HepG2 (cell line): Measurements from ENCODE around the gene FGFR1OP2. TPM values are rescaled to one million over a fixed set of nuclear protein-coding genes. Genes with fewer than 3 reads are reported as not detected.

Source experiments
- ATAC-seq: fragments of 200-7000 bp; cut with Tn5 transposase; 3 replicates; pipeline ENCODE4 v1.9.1; 2020; ENCODE audit warnings: mild to moderate bottlenecking, moderate library complexity
- BruUV-seq: library from RNA; stranded (reverse); fragments of 400-500 nt; replicated peaks from 2 replicates; lab custom pipeline; 2021; lab: Mats Ljungman, UMichigan
- CTCF ChIA-PET: fragments of 300-600 bp; formaldehyde crosslinking; extraction: SDS; loops from one replicate; lab custom pipeline; 2021; ENCODE audit warnings: low total read pairs, inconsistent platforms, low intra/inter-chr PET ratio; lab: Yijun Ruan, JAX
- POLR2A ChIA-PET: fragments of 350-600 bp; sonication (Branson Sonifier 250); formaldehyde crosslinking; loops from one replicate; lab custom pipeline; 2020; ENCODE audit warnings: antibody characterized with exemption, inconsistent platforms; lab: Yijun Ruan, JAX
- DNase-seq: peaks from one replicate; pipeline ENCODE4 v3.0.0-alpha.2; 2015; ENCODE audit warnings: low spot score
- FAIRE-seq: peaks from 3 replicates; lab custom pipeline; 2011; peaks lifted over from hg19 to GRCh38; lab: Jason Lieb, UNC
- H2AFZ ChIP-seq: one replicate; pipeline ENCODE4 v1.6.1; 2011; ENCODE audit warnings: low read length, inconsistent platforms
- H3K27ac ChIP-seq: fragments of 300-600 bp; 3 replicates; pipeline ENCODE4 v1.8.0; 2011; ENCODE audit warnings: mixed run types, mild to moderate bottlenecking, mixed read lengths, low read length, inconsistent platforms; ENCODE audit not compliant: insufficient read depth; ENCODE audit errors: extremely low read length
- H3K27me3 ChIP-seq, 2 experiments: fragments of 200-600 bp in 1 of 2; 2 replicates in 1 of 2; 3 replicates in 1 of 2; pipeline versions ENCODE4 v1.6.0 to v1.8.0; 2011; ENCODE audit warnings: low read length in 2 of 2, mild to moderate bottlenecking in 2 of 2, moderate library complexity in 2 of 2, inconsistent platforms in 1 of 2; ENCODE audit not compliant: insufficient read depth in 2 of 2, control insufficient read depth in 1 of 2
- H3K36me3 ChIP-seq, 2 experiments: fragments of 200-600 bp in 1 of 2; replicated peaks in 1 of 2; 2 replicates in 1 of 2; 3 replicates in 1 of 2; pipeline versions ENCODE4 v1.5.1 to v1.8.0; 2011; ENCODE audit warnings: low read length in 2 of 2, inconsistent platforms in 1 of 2; ENCODE audit not compliant: insufficient read depth in 2 of 2, control insufficient read depth in 1 of 2
- H3K4me1 ChIP-seq: 2 replicates; pipeline ENCODE4 v1.5.1; 2012; ENCODE audit warnings: low read length, inconsistent platforms; ENCODE audit not compliant: insufficient read depth
- H3K4me2 ChIP-seq: 2 replicates; pipeline ENCODE4 v1.6.0; 2011; ENCODE audit warnings: low read depth, low read length, inconsistent platforms
- H3K4me3 ChIP-seq, 3 experiments: fragments of 200-600 bp in 1 of 3; sonication (generic), shearing (Covaris generic) in 1 of 3; replicated peaks in 1 of 3; 2 replicates each; pipeline ENCODE4 v1.5.1; 2011 to 2016; ENCODE audit warnings: low read length in 3 of 3, inconsistent platforms in 2 of 3, low read depth in 2 of 3, mild to moderate bottlenecking in 2 of 3, control low read depth in 1 of 3, mixed read lengths in 1 of 3; ENCODE audit not compliant: insufficient read depth in 1 of 3
- H3K79me2 ChIP-seq: one replicate; pipeline ENCODE4 v1.6.1; 2011; ENCODE audit warnings: low read length, inconsistent platforms; ENCODE audit not compliant: insufficient read depth
- H3K9ac ChIP-seq: 2 replicates; pipeline ENCODE4 v1.6.0; 2011; ENCODE audit warnings: mild to moderate bottlenecking, low read depth, low read length, inconsistent platforms; ENCODE audit not compliant: insufficient read depth
- H3K9me3 ChIP-seq: 2 replicates; pipeline ENCODE4 v1.5.1; 2012; ENCODE audit warnings: mild to moderate bottlenecking, low read length
- H4K20me1 ChIP-seq: 2 replicates; pipeline ENCODE4 v1.6.0; 2011; ENCODE audit warnings: inconsistent platforms, mild to moderate bottlenecking, low read length, moderate library complexity; ENCODE audit not compliant: insufficient read depth
- AHDC1 ChIP-seq: sonication (generic); formaldehyde crosslinking; IDR thresholded peaks from 2 replicates; pipeline ENCODE4 v1.5.1; 2020; ENCODE audit warnings: mild to moderate bottlenecking, missing genetic modification reagents, borderline replicate concordance
- CEBPB ChIP-seq: IDR thresholded peaks from 2 replicates; pipeline ENCODE4 v1.6.1; 2011; ENCODE audit warnings: low read depth, low read length, improper control_type of control experiment, borderline replicate concordance
- FOXK2 ChIP-seq: fragments of 450-650 bp; IDR thresholded peaks from 2 replicates; pipeline ENCODE4 v1.6.1; 2016
- HDAC1 ChIP-seq: sonication (generic); formaldehyde crosslinking; IDR thresholded peaks from 2 replicates; pipeline ENCODE4 v1.5.1; 2020; ENCODE audit warnings: mild to moderate bottlenecking, missing genetic modification reagents
- KDM6A ChIP-seq: IDR thresholded peaks from 2 replicates; pipeline ENCODE4 v1.6.1; 2016; ENCODE audit warnings: low read depth
- POLR2G ChIP-seq: fragments of 200-400 bp; formaldehyde crosslinking; IDR thresholded peaks from 2 replicates; pipeline ENCODE4 v1.6.1; 2018; ENCODE audit warnings: mild to moderate bottlenecking, low read depth, low read length, moderate library complexity
- THAP8 ChIP-seq: sonication (generic); formaldehyde crosslinking; IDR thresholded peaks from 2 replicates; pipeline ENCODE4 v1.5.1; 2020; ENCODE audit warnings: missing genetic modification reagents, mild to moderate bottlenecking, borderline replicate concordance
- ZFP37 ChIP-seq: sonication (generic); formaldehyde crosslinking; IDR thresholded peaks from 2 replicates; pipeline ENCODE4 v1.4.0; 2020; ENCODE audit warnings: missing genetic modification reagents, borderline replicate concordance
- ZNF251 ChIP-seq: sonication (generic); formaldehyde crosslinking; IDR thresholded peaks from 2 replicates; pipeline ENCODE4 v1.9.0; 2021; ENCODE audit warnings: mild to moderate bottlenecking, missing genetic modification reagents
- ZSCAN20 ChIP-seq: sonication (generic); formaldehyde crosslinking; IDR thresholded peaks from 2 replicates; pipeline ENCODE4 v1.4.0; 2020; ENCODE audit warnings: missing genetic modification reagents, mild to moderate bottlenecking, borderline replicate concordance
- WGBS: methylation state at CpG from one replicate; pipeline ENCODE4 v1.1.6; 2017; ENCODE audit warnings: low lambda C conversion rate; 5-methylcytosine and 5-hydroxymethylcytosine counted together
- in situ Hi-C: cut with HindIII; loops from 2 replicates; pipeline ENCODE4 v1.10.0; 2017; ENCODE audit warnings: low pct_unique_long_range_greater_than_20kb; ENCODE audit not compliant: extremely low pct_ligation_motif_present
- intact Hi-C: fragments of 100-400 bp; cut with micrococcal nuclease; formaldehyde crosslinking; loops from one replicate; pipeline ENCODE4 v1.10.0; 2022; ENCODE audit not compliant: unreplicated experiment
- polyA plus RNA-seq, 8 experiments: library from polyadenylated mRNA; depleted of rRNA in 3 of 8; stranded (reverse) in 7 of 8; unstranded in 1 of 8; fragments of >200 nt; fragmentation: Illumina TruSeq in 4 of 8; extraction: Trizol in 4 of 8; gene quantifications; 2 replicates each; pipeline versions ENCODE4 v1.2.1 to v1.2.3, GENCODE V29; 2011 to 2016; ENCODE audit warnings: low read depth in 4 of 8, missing spikeins in 1 of 8, mixed read lengths in 1 of 8; ENCODE audit not compliant: insufficient read depth in 1 of 8
- total RNA-seq, 5 experiments: library from RNA; depleted of rRNA; stranded (reverse); fragments of >200 nt; fragmentation: Illumina TruSeq; extraction: Trizol; gene quantifications; 2 replicates each; pipeline ENCODE4 v1.2.3, GENCODE V29; 2016; ENCODE audit warnings: low read depth in 1 of 5
- TF ChIP-seq, protein P1 (sequence below): sonication (generic); formaldehyde crosslinking; IDR thresholded peaks from 2 replicates; pipeline ENCODE4 v1.5.0; 2020; ENCODE audit warnings: mild to moderate bottlenecking, missing genetic modification reagents, borderline replicate concordance
- TF ChIP-seq, protein P2 (sequence below): sonication (generic); formaldehyde crosslinking; IDR thresholded peaks from 2 replicates; pipeline ENCODE4 v1.4.0; 2020; ENCODE audit warnings: missing genetic modification reagents, borderline replicate concordance

FGFR1OP2 gene
- total and polyA plus RNA-seq, 2 of the 13 experiments (the other 11 are each of a cell fraction or from before 2014, with no cell fraction given) = 18.3 to 38.1 TPM

DNA sequence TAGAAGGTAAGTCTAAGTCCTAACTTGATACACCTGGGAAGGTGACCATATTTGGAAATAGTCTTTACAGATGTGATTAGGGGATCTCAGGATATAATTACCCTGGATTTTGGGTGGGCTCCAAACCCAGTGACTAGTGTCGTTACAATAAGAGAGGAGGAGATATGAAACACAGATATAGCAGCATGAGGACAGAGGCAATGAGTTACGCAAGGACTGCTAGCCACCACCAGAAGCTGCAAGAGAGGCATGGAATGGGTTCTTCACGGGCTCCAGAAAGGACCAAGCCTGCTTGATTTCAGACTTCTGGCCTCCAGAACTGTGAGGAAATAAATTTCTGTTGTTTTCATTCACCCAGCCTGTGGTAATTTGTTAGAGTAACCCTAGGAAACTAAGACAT is 28.6 kb downstream of the FGFR1OP2 start (continued):
- TF ChIP-seq AHDC1 (no peak), CEBPB (0 out of 2 replicates have a peak, but pooled peaks have one; percentile 33), ZFP37 (CRISPR knock-in tag) (no peak), POLR2G (peak; percentile 10; the same call in 1 of the 2 replicates), KDM6A (no peak), HDAC1 (no peak)

GRCh38 chr12:26970136-26970535 is 31.9 kb downstream of the FGFR1OP2 start:
- Histone ChIP-seq H2AFZ (no peak overlapping the region), H3K36me3 (peaks cover 2 to 26% of the 10 kb centered on the region in 2 experiments; a peak in 4 of 5 replicates), H3K4me2 (no peak overlapping the region), H3K4me3 (no peak overlapping the region), H3K79me2 (no peaks in the 10 kb centered on the region), H4K20me1 (no peaks in the 10 kb centered on the region), H3K27ac (no peak overlapping the region), H3K4me1 (no peaks in the 10 kb centered on the region), H3K9me3 (no peaks in the 10 kb centered on the region), H3K9ac (no peak overlapping the region), H3K27me3 (no peaks in the 10 kb centered on the region)
- ATAC-seq (no peak), DNase-seq (no peak), FAIRE-seq (no peak)
- in situ Hi-C loops (no loop called here), intact Hi-C loops (no loop called here)
- WGBS = 100% methylated on average over 2 of the region's 2 CpGs
- POLR2A ChIA-PET = no interaction called here
- CTCF ChIA-PET = no interaction called here
- BruUV-seq = no TSS peak
- TF ChIP-seq THAP8 (no peak), ZSCAN20 (CRISPR knock-in tag) (no peak), ZNF251 (CRISPR knock-in tag) (no peak), FOXK2 (no peak)
- TF ChIP-seq, protein P1, sequence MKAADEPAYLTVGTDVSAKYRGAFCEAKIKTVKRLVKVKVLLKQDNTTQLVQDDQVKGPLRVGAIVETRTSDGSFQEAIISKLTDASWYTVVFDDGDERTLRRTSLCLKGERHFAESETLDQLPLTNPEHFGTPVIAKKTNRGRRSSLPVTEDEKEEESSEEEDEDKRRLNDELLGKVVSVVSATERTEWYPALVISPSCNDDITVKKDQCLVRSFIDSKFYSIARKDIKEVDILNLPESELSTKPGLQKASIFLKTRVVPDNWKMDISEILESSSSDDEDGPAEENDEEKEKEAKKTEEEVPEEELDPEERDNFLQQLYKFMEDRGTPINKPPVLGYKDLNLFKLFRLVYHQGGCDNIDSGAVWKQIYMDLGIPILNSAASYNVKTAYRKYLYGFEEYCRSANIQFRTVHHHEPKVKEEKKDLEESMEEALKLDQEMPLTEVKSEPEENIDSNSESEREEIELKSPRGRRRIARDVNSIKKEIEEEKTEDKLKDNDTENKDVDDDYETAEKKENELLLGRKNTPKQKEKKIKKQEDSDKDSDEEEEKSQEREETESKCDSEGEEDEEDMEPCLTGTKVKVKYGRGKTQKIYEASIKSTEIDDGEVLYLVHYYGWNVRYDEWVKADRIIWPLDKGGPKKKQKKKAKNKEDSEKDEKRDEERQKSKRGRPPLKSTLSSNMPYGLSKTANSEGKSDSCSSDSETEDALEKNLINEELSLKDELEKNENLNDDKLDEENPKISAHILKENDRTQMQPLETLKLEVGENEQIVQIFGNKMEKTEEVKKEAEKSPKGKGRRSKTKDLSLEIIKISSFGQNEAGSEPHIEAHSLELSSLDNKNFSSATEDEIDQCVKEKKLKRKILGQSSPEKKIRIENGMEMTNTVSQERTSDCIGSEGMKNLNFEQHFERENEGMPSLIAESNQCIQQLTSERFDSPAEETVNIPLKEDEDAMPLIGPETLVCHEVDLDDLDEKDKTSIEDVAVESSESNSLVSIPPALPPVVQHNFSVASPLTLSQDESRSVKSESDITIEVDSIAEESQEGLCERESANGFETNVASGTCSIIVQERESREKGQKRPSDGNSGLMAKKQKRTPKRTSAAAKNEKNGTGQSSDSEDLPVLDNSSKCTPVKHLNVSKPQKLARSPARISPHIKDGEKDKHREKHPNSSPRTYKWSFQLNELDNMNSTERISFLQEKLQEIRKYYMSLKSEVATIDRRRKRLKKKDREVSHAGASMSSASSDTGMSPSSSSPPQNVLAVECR (CRISPR knock-in tag) = no peak
- TF ChIP-seq, protein P2, sequence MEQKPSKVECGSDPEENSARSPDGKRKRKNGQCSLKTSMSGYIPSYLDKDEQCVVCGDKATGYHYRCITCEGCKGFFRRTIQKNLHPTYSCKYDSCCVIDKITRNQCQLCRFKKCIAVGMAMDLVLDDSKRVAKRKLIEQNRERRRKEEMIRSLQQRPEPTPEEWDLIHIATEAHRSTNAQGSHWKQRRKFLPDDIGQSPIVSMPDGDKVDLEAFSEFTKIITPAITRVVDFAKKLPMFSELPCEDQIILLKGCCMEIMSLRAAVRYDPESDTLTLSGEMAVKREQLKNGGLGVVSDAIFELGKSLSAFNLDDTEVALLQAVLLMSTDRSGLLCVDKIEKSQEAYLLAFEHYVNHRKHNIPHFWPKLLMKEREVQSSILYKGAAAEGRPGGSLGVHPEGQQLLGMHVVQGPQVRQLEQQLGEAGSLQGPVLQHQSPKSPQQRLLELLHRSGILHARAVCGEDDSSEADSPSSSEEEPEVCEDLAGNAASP = no peak
